Measurements from ENCODE around the gene PKNOX2.

The PKNOX2 gene

GRCh38 chr11:125274309-125274708, 109.8 kb downstream of the PKNOX2 start:
- no peaks in the 10 kb centered on the region for H3K36me3 Mint-ChIP-seq (ENCODE audit: low read depth)
- peaks cover 9% of the 10 kb centered on the region for H3K27me3 Mint-ChIP-seq
- no peak for ATAC-seq
- H3K27ac Mint-ChIP-seq = no peak overlapping the region
- DNase-seq = no peak
- H3K4me3 Mint-ChIP-seq = no peak overlapping the region
- no peaks in the 10 kb centered on the region for H3K4me1 Mint-ChIP-seq
- H3K9me3 Mint-ChIP-seq = no peaks in the 10 kb centered on the region

GRCh38 chr11:125274774-125275173, 110.2 kb downstream of the PKNOX2 start:
- no peaks in the 10 kb centered on the region for H3K4me1 Mint-ChIP-seq
- ATAC-seq = no peak
- H3K36me3 Mint-ChIP-seq (ENCODE audit: low read depth) = no peaks in the 10 kb centered on the region
- H3K4me3 Mint-ChIP-seq = no peak overlapping the region
- peaks cover 9% of the 10 kb centered on the region for H3K27me3 Mint-ChIP-seq
- H3K9me3 Mint-ChIP-seq = no peaks in the 10 kb centered on the region
- H3K27ac Mint-ChIP-seq = no peak overlapping the region
- DNase-seq = no peak

- H3K27ac Mint-ChIP-seq = no peak overlapping the region
- no peaks in the 10 kb centered on the region for H3K36me3 Mint-ChIP-seq (ENCODE audit: low read depth)
- no peaks in the 10 kb centered on the region for H3K4me1 Mint-ChIP-seq
- no peak overlapping the region for H3K4me3 Mint-ChIP-seq
- no peaks in the 10 kb centered on the region for H3K9me3 Mint-ChIP-seq
- H3K27me3 Mint-ChIP-seq = peaks cover 9% of the 10 kb centered on the region
- no peak for ATAC-seq
- DNase-seq = no peak
Observed at GRCh38 chr11:125275905-125276618, 111.5 kb downstream of the PKNOX2 start.

- peaks cover 6% of the 10 kb centered on the region for H3K27me3 Mint-ChIP-seq
- no peaks in the 10 kb centered on the region for H3K9me3 Mint-ChIP-seq
- H3K36me3 Mint-ChIP-seq (ENCODE audit: low read depth) = no peaks in the 10 kb centered on the region
- H3K4me3 Mint-ChIP-seq = no peak overlapping the region
- no peaks in the 10 kb centered on the region for H3K4me1 Mint-ChIP-seq
- DNase-seq (no peak), ATAC-seq (no peak)
- no peak overlapping the region for H3K27ac Mint-ChIP-seq
Observed at GRCh38 chr11:125276619-125276976, 112.0 kb downstream of the PKNOX2 start.

- ATAC-seq = no peak
- H3K27me3 Mint-ChIP-seq = peaks cover 5% of the 10 kb centered on the region
- no peak for DNase-seq
- H3K4me3 Mint-ChIP-seq = no peak overlapping the region
- no peak overlapping the region for H3K27ac Mint-ChIP-seq
- H3K4me1 Mint-ChIP-seq = no peaks in the 10 kb centered on the region
- H3K9me3 Mint-ChIP-seq = no peaks in the 10 kb centered on the region
- no peaks in the 10 kb centered on the region for H3K36me3 Mint-ChIP-seq (ENCODE audit: low read depth)
Observed at GRCh38 chr11:125279676-125280418, 115.3 kb downstream of the PKNOX2 start.

- Mint-ChIP-seq H3K9me3 (no peaks in the 10 kb centered on the region), H3K27ac (no peak overlapping the region), H3K4me3 (no peak overlapping the region), H3K27me3 (peaks cover 5% of the 10 kb centered on the region), H3K4me1 (no peaks in the 10 kb centered on the region), H3K36me3 (ENCODE audit: low read depth) (no peaks in the 10 kb centered on the region)
- no peak for ATAC-seq
- no peak for DNase-seq
Observed at GRCh38 chr11:125280646-125281045, 116.1 kb downstream of the PKNOX2 start.

- ATAC-seq (no peak), DNase-seq (no peak)
- no peak overlapping the region for H3K27ac Mint-ChIP-seq
- no peak overlapping the region for H3K4me3 Mint-ChIP-seq
- H3K27me3 Mint-ChIP-seq = peaks cover 5% of the 10 kb centered on the region
- H3K9me3 Mint-ChIP-seq = no peaks in the 10 kb centered on the region
- no peaks in the 10 kb centered on the region for H3K4me1 Mint-ChIP-seq
- no peaks in the 10 kb centered on the region for H3K36me3 Mint-ChIP-seq (ENCODE audit: low read depth)
Observed at GRCh38 chr11:125281831-125282595, 117.5 kb downstream of the PKNOX2 start.

GRCh38 chr11:125282596-125282914, 118.0 kb downstream of the PKNOX2 start:
- peaks cover 5% of the 10 kb centered on the region for H3K27me3 Mint-ChIP-seq
- no peak for ATAC-seq
- no peaks in the 10 kb centered on the region for H3K36me3 Mint-ChIP-seq (ENCODE audit: low read depth)
- H3K4me1 Mint-ChIP-seq = no peaks in the 10 kb centered on the region
- H3K4me3 Mint-ChIP-seq = no peak overlapping the region
- no peak overlapping the region for H3K27ac Mint-ChIP-seq
- DNase-seq = no peak
- H3K9me3 Mint-ChIP-seq = no peaks in the 10 kb centered on the region

- DNase-seq = no peak
- no peak for ATAC-seq
- Mint-ChIP-seq H3K4me1 (no peaks in the 10 kb centered on the region), H3K4me3 (no peak overlapping the region), H3K27ac (no peak overlapping the region), H3K9me3 (no peaks in the 10 kb centered on the region), H3K36me3 (ENCODE audit: low read depth) (no peaks in the 10 kb centered on the region), H3K27me3 (peaks cover 6% of the 10 kb centered on the region)
Observed at GRCh38 chr11:125284245-125284850, 119.8 kb downstream of the PKNOX2 start.

GRCh38 chr11:125285844-125286243, 121.3 kb downstream of the PKNOX2 start:
- ATAC-seq (no peak), DNase-seq (no peak)
- Mint-ChIP-seq H3K27ac (no peak overlapping the region), H3K36me3 (ENCODE audit: low read depth) (no peaks in the 10 kb centered on the region), H3K9me3 (no peaks in the 10 kb centered on the region), H3K4me1 (no peaks in the 10 kb centered on the region), H3K27me3 (peaks cover 12% of the 10 kb centered on the region), H3K4me3 (no peak overlapping the region)

GRCh38 chr11:125286486-125286885, 121.9 kb downstream of the PKNOX2 start:
- peaks cover 9% of the 10 kb centered on the region for H3K27me3 Mint-ChIP-seq
- H3K9me3 Mint-ChIP-seq = no peaks in the 10 kb centered on the region
- ATAC-seq (no peak), DNase-seq (no peak)
- no peak overlapping the region for H3K27ac Mint-ChIP-seq
- no peaks in the 10 kb centered on the region for H3K4me1 Mint-ChIP-seq
- no peak overlapping the region for H3K4me3 Mint-ChIP-seq
- no peaks in the 10 kb centered on the region for H3K36me3 Mint-ChIP-seq (ENCODE audit: low read depth)

- ATAC-seq (no peak), DNase-seq (no peak)
- Mint-ChIP-seq H3K36me3 (ENCODE audit: low read depth) (no peaks in the 10 kb centered on the region), H3K27ac (no peak overlapping the region), H3K27me3 (peaks cover 9% of the 10 kb centered on the region), H3K4me1 (no peaks in the 10 kb centered on the region), H3K4me3 (no peak overlapping the region), H3K9me3 (no peaks in the 10 kb centered on the region)
Observed at GRCh38 chr11:125287491-125288210, 123.1 kb downstream of the PKNOX2 start.

- H3K4me3 Mint-ChIP-seq = no peak overlapping the region
- H3K4me1 Mint-ChIP-seq = no peaks in the 10 kb centered on the region
- no peaks in the 10 kb centered on the region for H3K36me3 Mint-ChIP-seq (ENCODE audit: low read depth)
- no peak for ATAC-seq
- no peaks in the 10 kb centered on the region for H3K9me3 Mint-ChIP-seq
- H3K27me3 Mint-ChIP-seq = peaks cover 8% of the 10 kb centered on the region
- no peak overlapping the region for H3K27ac Mint-ChIP-seq
- DNase-seq = no peak
Observed at GRCh38 chr11:125289419-125290098, 125.0 kb downstream of the PKNOX2 start.

- ATAC-seq = no peak
- H3K4me1 Mint-ChIP-seq = no peaks in the 10 kb centered on the region
- no peak overlapping the region for H3K27ac Mint-ChIP-seq
- H3K9me3 Mint-ChIP-seq = no peaks in the 10 kb centered on the region
- DNase-seq = no peak
- peaks cover 8% of the 10 kb centered on the region for H3K27me3 Mint-ChIP-seq
- H3K36me3 Mint-ChIP-seq (ENCODE audit: low read depth) = no peaks in the 10 kb centered on the region
- H3K4me3 Mint-ChIP-seq = no peak overlapping the region
Observed at GRCh38 chr11:125290263-125290662, 125.7 kb downstream of the PKNOX2 start.
